ENCODE data around the gene GALNT17.

DNA sequence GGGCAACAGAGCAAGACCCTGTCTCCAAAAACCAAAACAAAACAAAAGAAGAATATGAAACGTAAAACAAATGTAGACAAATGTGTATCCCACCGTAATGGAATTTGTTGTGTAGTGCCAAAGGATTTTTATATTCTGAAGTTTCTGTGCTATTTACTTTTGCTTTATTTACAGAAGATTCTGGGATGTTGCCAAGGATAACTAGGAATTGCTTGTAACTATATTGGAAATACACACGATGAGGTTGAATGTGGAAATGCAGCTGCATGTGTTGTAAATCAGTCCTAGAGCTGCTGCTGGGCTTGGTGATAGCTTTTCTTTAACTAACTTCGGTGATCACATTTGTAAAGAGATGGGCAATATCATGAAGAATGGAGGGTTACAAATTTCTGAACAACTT is 39.5 kb downstream of the GALNT17 start:
- TF ChIP-seq EP300 (IDR thresholded peaks at IDR 0.05) (no peak), POLR2AphosphoS5 (IDR thresholded peaks at IDR 0.05) (no peak), POLR2A (IDR thresholded peaks at IDR 0.05; ENCODE audit: low read depth) (no peak)
- TF ChIP-seq, protein P1, sequence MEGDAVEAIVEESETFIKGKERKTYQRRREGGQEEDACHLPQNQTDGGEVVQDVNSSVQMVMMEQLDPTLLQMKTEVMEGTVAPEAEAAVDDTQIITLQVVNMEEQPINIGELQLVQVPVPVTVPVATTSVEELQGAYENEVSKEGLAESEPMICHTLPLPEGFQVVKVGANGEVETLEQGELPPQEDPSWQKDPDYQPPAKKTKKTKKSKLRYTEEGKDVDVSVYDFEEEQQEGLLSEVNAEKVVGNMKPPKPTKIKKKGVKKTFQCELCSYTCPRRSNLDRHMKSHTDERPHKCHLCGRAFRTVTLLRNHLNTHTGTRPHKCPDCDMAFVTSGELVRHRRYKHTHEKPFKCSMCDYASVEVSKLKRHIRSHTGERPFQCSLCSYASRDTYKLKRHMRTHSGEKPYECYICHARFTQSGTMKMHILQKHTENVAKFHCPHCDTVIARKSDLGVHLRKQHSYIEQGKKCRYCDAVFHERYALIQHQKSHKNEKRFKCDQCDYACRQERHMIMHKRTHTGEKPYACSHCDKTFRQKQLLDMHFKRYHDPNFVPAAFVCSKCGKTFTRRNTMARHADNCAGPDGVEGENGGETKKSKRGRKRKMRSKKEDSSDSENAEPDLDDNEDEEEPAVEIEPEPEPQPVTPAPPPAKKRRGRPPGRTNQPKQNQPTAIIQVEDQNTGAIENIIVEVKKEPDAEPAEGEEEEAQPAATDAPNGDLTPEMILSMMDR (IDR thresholded peaks at IDR 0.05): no peak

Data from esophagus muscularis mucosa (tissue), 4 donors.